K562 (cell line): Measurements from ENCODE around the gene RHOB. TPM values are rescaled to one million over a fixed set of nuclear protein-coding genes. Genes with fewer than 3 reads are reported as not detected.

Experiments used
- BMI1 ChIP-seq: fragments of 150-350 bp; IDR thresholded peaks from 2 replicates; pipeline ENCODE4 v1.6.1; 2014; ENCODE audit warnings: low read length
- CEBPB ChIP-seq: fragments of 450-650 bp; IDR thresholded peaks from 2 replicates; pipeline ENCODE4 v1.6.1; 2016; ENCODE audit warnings: missing genetic modification characterization, missing compliant biosample characterization
- CHD1 ChIP-seq: fragments of 200-600 bp; sonication (generic); IDR thresholded peaks from one replicate; pipeline ENCODE4 v1.6.1; 2012; ENCODE audit warnings: mild to moderate bottlenecking, moderate library complexity, low read length, inconsistent platforms
- COPS2 ChIP-seq: fragments of 450-650 bp; conservative IDR thresholded peaks from 2 replicates; pipeline ENCODE4 v1.6.1; 2016; ENCODE audit warnings: mild to moderate bottlenecking, moderate library complexity
- ETV5 ChIP-seq: sonication (generic); formaldehyde crosslinking; IDR thresholded peaks from 2 replicates; pipeline ENCODE4 v1.4.0; 2020; ENCODE audit warnings: low read depth, mild to moderate bottlenecking, missing genetic modification reagents
- ETV6 ChIP-seq, 3 experiments: fragments of 150-350 bp in 1 of 3; sonication (generic) in 1 of 3; formaldehyde crosslinking in 1 of 3; IDR thresholded peaks; 2 replicates each; pipeline versions ENCODE4 v1.6.1 to v1.8.0; 2014 to 2022; ENCODE audit warnings: borderline replicate concordance in 2 of 3, low read depth in 2 of 3, antibody characterized with exemption in 1 of 3, low read length in 1 of 3, mild to moderate bottlenecking in 1 of 3, missing genetic modification reagents in 1 of 3
- GATAD2A ChIP-seq: fragments of 450-650 bp; IDR thresholded peaks from 2 replicates; pipeline ENCODE4 v1.6.1; 2017
- GTF2E2 ChIP-seq: fragments of 200-800 bp; sonication (Bioruptor generic); IDR thresholded peaks from 2 replicates; pipeline ENCODE4 v1.6.1; 2016; ENCODE audit warnings: missing genetic modification characterization, missing compliant biosample characterization
- JUNB ChIP-seq: fragments of 450-650 bp; formaldehyde crosslinking; conservative IDR thresholded peaks from 2 replicates; pipeline ENCODE4 v1.4.0; 2020; ENCODE audit warnings: mild to moderate bottlenecking
- MNT ChIP-seq, 2 experiments: fragments of 450-650 bp; conservative IDR thresholded peaks; 2 replicates each; pipeline ENCODE4 v1.6.1; 2017; ENCODE audit warnings: mild to moderate bottlenecking in 2 of 2, moderate library complexity in 2 of 2
- NCOA1 ChIP-seq: fragments of 450-650 bp; IDR thresholded peaks from 2 replicates; pipeline ENCODE4 v1.6.1; 2016; ENCODE audit warnings: low read depth
- SRSF3 ChIP-seq: fragments of 200-400 bp; formaldehyde crosslinking; IDR thresholded peaks from 2 replicates; pipeline ENCODE4 v1.6.1; 2016; ENCODE audit warnings: mild to moderate bottlenecking, low read length, moderate library complexity; ENCODE audit not compliant: insufficient read depth
- ZFX ChIP-seq: sonication (generic); formaldehyde crosslinking; IDR thresholded peaks from 2 replicates; pipeline ENCODE4 v1.8.0; 2022; ENCODE audit warnings: mild to moderate bottlenecking, missing genetic modification reagents, moderate library complexity
- ZNF407 ChIP-seq: fragments of 450-650 bp; IDR thresholded peaks from 2 replicates; pipeline ENCODE4 v1.6.1; 2016; ENCODE audit warnings: low read depth
- polyA plus RNA-seq, 8 experiments: library from polyadenylated mRNA; depleted of rRNA in 4 of 8; stranded (reverse) in 5 of 8; unstranded in 3 of 8; fragments of >200 nt; fragmentation: Nextera tagmentation in 2 of 8; fragmentation: Illumina TruSeq in 1 of 8; extraction: Ambion mirVana in 2 of 8; extraction: Trizol in 1 of 8; gene quantifications; 2 replicates each; pipeline versions ENCODE4 v1.2.1 to v1.2.3, GENCODE V29; 2011 to 2014; ENCODE audit warnings: inconsistent platforms in 1 of 8, missing spikeins in 1 of 8
- total RNA-seq, 7 experiments: library from RNA; depleted of rRNA in 6 of 7; stranded (reverse); fragments of >200 nt in 6 of 7; fragmentation: Illumina TruSeq in 2 of 7; extraction: Trizol in 2 of 7; gene quantifications; 2 replicates each; pipeline versions ENCODE4 v1.2.1 to v1.2.3, GENCODE V29; 2011 to 2021; ENCODE audit warnings: low replicate concordance in 1 of 7
- TF ChIP-seq, protein P1 (sequence below): sonication (generic); IDR thresholded peaks from 2 replicates; pipeline ENCODE4 v1.6.1; 2016

RHOB gene
- total and polyA plus RNA-seq, 9 of the 15 experiments (the other 6 are each of a cell fraction or from before 2014, with no cell fraction given): 0.07 to 4.8 (median 1.1) TPM

DNA sequence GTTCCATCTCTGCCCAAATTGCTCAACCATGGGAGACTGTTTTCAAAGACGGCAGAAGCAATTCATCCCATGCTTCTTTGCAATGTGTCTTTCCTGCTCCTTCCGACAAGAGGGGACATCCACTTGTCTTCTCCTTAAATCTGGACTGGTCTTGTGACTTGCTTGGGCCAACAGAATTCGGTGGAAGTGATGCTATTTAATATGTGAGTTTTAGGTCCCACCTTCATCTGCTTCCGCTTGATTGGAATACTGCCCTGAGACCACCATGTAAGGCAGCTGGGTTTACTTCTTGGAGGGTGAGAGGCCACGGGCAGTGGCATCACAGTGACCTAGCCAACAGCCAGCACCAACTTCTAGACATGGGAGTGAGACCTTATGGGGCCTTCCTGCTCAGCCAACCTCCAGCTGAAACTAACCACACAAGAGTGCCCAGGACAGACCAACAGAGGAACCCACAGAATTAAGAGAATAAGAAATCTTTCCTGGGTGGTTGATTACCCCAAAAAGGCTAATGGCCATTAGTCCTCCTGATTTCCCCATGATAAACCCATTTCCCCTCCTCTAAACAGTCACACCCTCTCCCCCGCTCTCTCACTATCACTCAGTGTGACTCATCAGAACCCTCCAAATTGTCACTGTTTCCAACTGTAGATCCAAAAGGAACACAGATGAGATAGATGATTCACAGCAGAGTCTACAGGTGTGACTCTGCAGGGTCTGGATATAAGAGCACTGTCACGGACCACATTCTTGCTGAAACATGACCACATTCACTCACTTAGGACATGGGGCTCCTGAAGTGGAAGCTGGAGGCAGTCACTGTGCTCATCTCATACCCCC lies 16.2 kb upstream of the RHOB start (continued):
- TF ChIP-seq ZNF407: no peak
- no peak for TF ChIP-seq BMI1
- no peak for TF ChIP-seq NCOA1
- TF ChIP-seq COPS2: no peak
- no peak; the same call in 1 of the 2 replicates for TF ChIP-seq GTF2E2 (tag)
- TF ChIP-seq MNT (conservative IDR thresholded peaks at IDR 0.05): no peak
- TF ChIP-seq, protein P1, sequence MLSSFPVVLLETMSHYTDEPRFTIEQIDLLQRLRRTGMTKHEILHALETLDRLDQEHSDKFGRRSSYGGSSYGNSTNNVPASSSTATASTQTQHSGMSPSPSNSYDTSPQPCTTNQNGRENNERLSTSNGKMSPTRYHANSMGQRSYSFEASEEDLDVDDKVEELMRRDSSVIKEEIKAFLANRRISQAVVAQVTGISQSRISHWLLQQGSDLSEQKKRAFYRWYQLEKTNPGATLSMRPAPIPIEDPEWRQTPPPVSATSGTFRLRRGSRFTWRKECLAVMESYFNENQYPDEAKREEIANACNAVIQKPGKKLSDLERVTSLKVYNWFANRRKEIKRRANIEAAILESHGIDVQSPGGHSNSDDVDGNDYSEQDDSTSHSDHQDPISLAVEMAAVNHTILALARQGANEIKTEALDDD: peak; percentile 66; the same call in 1 of the 2 replicates
- TF ChIP-seq ZFX (CRISPR knock-in tag): no peak
- TF ChIP-seq CEBPB (tag): no peak
- 0 out of 2 replicates have a peak, but pooled peaks have one; percentile 24 for TF ChIP-seq ETV5 (CRISPR knock-in tag)
- TF ChIP-seq GATAD2A: no peak
- TF ChIP-seq SRSF3: no peak
- TF ChIP-seq JUNB (CRISPR knock-in tag): peak; percentile 88
- no peak for TF ChIP-seq ETV6 (IDR thresholded peaks at IDR 0.05; ENCODE audit: borderline replicate concordance in 1 of 2, low read depth in 2 of 2, low read length in 1 of 2)
- TF ChIP-seq ETV6 (CRISPR knock-in tag; IDR thresholded peaks at IDR 0.05; ENCODE audit: borderline replicate concordance): no peak
- TF ChIP-seq CHD1: no peak
